Hepatocyte (in vitro differentiated cells): ENCODE results near the gene PCNT. TPM values are rescaled to one million over a fixed set of nuclear protein-coding genes. Genes with fewer than 3 reads are reported as not detected.

ENCODE experiments used
- DNase-seq: peaks from one replicate; pipeline ENCODE4 v3.0.0-alpha.2; 2016; ENCODE audit warnings: low spot score
- H2AFZ ChIP-seq: fragments of 200-600 bp; sonication (generic); 2 replicates; pipeline ENCODE4 v1.6.0; 2016; ENCODE audit warnings: antibody characterized with exemption, mild to moderate bottlenecking
- H3K27ac ChIP-seq: fragments of 200-600 bp; sonication (generic); 2 replicates; pipeline ENCODE4 v1.5.1; 2016; ENCODE audit warnings: mild to moderate bottlenecking
- H3K27me3 ChIP-seq: fragments of 200-600 bp; sonication (generic); 2 replicates; pipeline ENCODE4 v1.6.1; 2016
- H3K36me3 ChIP-seq: fragments of 200-600 bp; sonication (generic); replicated peaks from 2 replicates; pipeline ENCODE4 v1.5.1; 2016; ENCODE audit warnings: low read depth; ENCODE audit not compliant: insufficient read depth
- H3K4me1 ChIP-seq: fragments of 200-600 bp; sonication (generic); 2 replicates; pipeline ENCODE4 v1.5.1; 2016; ENCODE audit warnings: mild to moderate bottlenecking, moderate library complexity; ENCODE audit not compliant: insufficient read depth
- H3K4me2 ChIP-seq: fragments of 200-600 bp; sonication (generic); 2 replicates; pipeline ENCODE4 v1.6.0; 2016
- H3K4me3 ChIP-seq: fragments of 200-600 bp; sonication (generic); 2 replicates; pipeline ENCODE4 v1.5.1; 2016; ENCODE audit warnings: mild to moderate bottlenecking
- H3K79me2 ChIP-seq: fragments of 200-600 bp; sonication (generic); 2 replicates; pipeline ENCODE4 v1.6.0; 2017; ENCODE audit warnings: mild to moderate bottlenecking
- H3K9me2 ChIP-seq: fragments of 200-600 bp; sonication (generic); replicated peaks from 2 replicates; pipeline ENCODE4 v1.6.0; 2017; ENCODE audit warnings: mild to moderate bottlenecking; ENCODE audit not compliant: insufficient read depth
- H3K9me3 ChIP-seq: fragments of 200-600 bp; sonication (generic); 2 replicates; pipeline ENCODE4 v1.5.1; 2016; ENCODE audit warnings: low read depth, mild to moderate bottlenecking
- H4K20me1 ChIP-seq: fragments of 200-600 bp; sonication (generic); 2 replicates; pipeline ENCODE4 v1.6.0; 2016; ENCODE audit warnings: mild to moderate bottlenecking; ENCODE audit not compliant: insufficient read depth, poor library complexity, severe bottlenecking
- CTCF ChIP-seq: fragments of 200-600 bp; sonication (generic); IDR thresholded peaks from 2 replicates; pipeline ENCODE4 v1.5.1; 2016; ENCODE audit warnings: antibody characterized with exemption, mild to moderate bottlenecking; ENCODE audit not compliant: poor library complexity
- EZH2 ChIP-seq: fragments of 200-600 bp; sonication (generic); IDR thresholded peaks from 2 replicates; pipeline ENCODE4 v1.6.1; 2016; ENCODE audit warnings: antibody characterized with exemption, mild to moderate bottlenecking, borderline replicate concordance
- EZH2phosphoT487 ChIP-seq: fragments of 200-600 bp; sonication (generic); IDR thresholded peaks from one replicate; pipeline ENCODE4 v1.6.1; 2018; ENCODE audit warnings: antibody characterized with exemption, mild to moderate bottlenecking, low read depth, moderate library complexity; ENCODE audit not compliant: unreplicated experiment, severe bottlenecking
- WGBS: methylation state at CpG from one replicate; pipeline ENCODE4 v1.1.6; 2016; ENCODE audit warnings: low lambda C conversion rate; ENCODE audit errors: missing lambda C conversion rate; 5-methylcytosine and 5-hydroxymethylcytosine counted together
- polyA plus RNA-seq: library from polyadenylated mRNA; unstranded; fragments of >200 nt; fragmentation: Nextera tagmentation; extraction: Ambion mirVana; gene quantifications from 2 replicates; pipeline ENCODE4 v1.2.1, GENCODE V29; 2016
- total RNA-seq: library from RNA; depleted of rRNA; stranded (reverse); fragments of >200 nt; gene quantifications from 2 replicates; pipeline ENCODE4 v1.2.3, GENCODE V29; 2014

Gene PCNT
- total and polyA plus RNA-seq, 2 experiments from 2014 or later: 11.5 to 14.3 TPM

- Histone ChIP-seq H3K9me3 (no peaks in the 10 kb centered on the region), H3K27me3 (no peaks in the 10 kb centered on the region), H3K79me2 (no peaks in the 10 kb centered on the region), H3K27ac (peak overlapping the region; percentile 68), H4K20me1 (no peaks in the 10 kb centered on the region), H3K4me3 (no peak overlapping the region), H3K36me3 (no peaks in the 10 kb centered on the region), H2AFZ (no peak overlapping the region), H3K4me2 (no peak overlapping the region), H3K4me1 (no peaks in the 10 kb centered on the region), H3K9me2 (no peaks in the 10 kb centered on the region)
- TF ChIP-seq EZH2: no peak
- TF ChIP-seq CTCF: no peak
- no peak for TF ChIP-seq EZH2phosphoT487
- WGBS: 91% methylated on average over 13 of the region's 13 CpGs
- DNase-seq: no peak
Observed at GRCh38 chr21:46394595-46395104, 70.7 kb downstream of the PCNT start.

GRCh38 chr21:46397211-46397905, 73.4 kb downstream of the PCNT start:
- H3K9me2 ChIP-seq: no peaks in the 10 kb centered on the region
- WGBS: 97% methylated on average over 21 of the region's 21 CpGs
- H3K27me3 ChIP-seq: no peaks in the 10 kb centered on the region
- no peak overlapping the region for H3K4me3 ChIP-seq
- no peak overlapping the region for H2AFZ ChIP-seq
- H3K4me1 ChIP-seq: no peaks in the 10 kb centered on the region
- no peak for DNase-seq
- H4K20me1 ChIP-seq: no peaks in the 10 kb centered on the region
- no peak overlapping the region for H3K27ac ChIP-seq
- no peak for TF ChIP-seq EZH2phosphoT487
- no peak for TF ChIP-seq EZH2
- TF ChIP-seq CTCF: no peak
- H3K79me2 ChIP-seq: no peaks in the 10 kb centered on the region
- no peak overlapping the region for H3K4me2 ChIP-seq
- H3K9me3 ChIP-seq: no peaks in the 10 kb centered on the region
- no peaks in the 10 kb centered on the region for H3K36me3 ChIP-seq

- no peaks in the 10 kb centered on the region for H3K36me3 ChIP-seq
Observed at GRCh38 chr21:46397993-46398392, 74.0 kb downstream of the PCNT start.

More at GRCh38 chr21:46397993-46398392, 74.0 kb downstream of the PCNT start:
- Histone ChIP-seq H3K4me3 (no peak overlapping the region), H4K20me1 (no peaks in the 10 kb centered on the region), H3K4me1 (no peaks in the 10 kb centered on the region), H2AFZ (no peak overlapping the region), H3K9me2 (no peaks in the 10 kb centered on the region), H3K27me3 (no peaks in the 10 kb centered on the region), H3K27ac (no peak overlapping the region), H3K9me3 (no peaks in the 10 kb centered on the region), H3K79me2 (no peaks in the 10 kb centered on the region), H3K4me2 (no peak overlapping the region)
- no peak for DNase-seq
- TF ChIP-seq EZH2 (no peak), CTCF (no peak), EZH2phosphoT487 (no peak)
- WGBS: over 99% methylated on average over 22 of the region's 22 CpGs
